A549 (cell line): Measurements from ENCODE around the gene TMEM123. TPM values are rescaled to one million over a fixed set of nuclear protein-coding genes. Genes with fewer than 3 reads are reported as not detected.

Experiments used
- ATAC-seq, 2 experiments: fragments of 200-7000 bp in 1 of 2; fragments of >200 bp in 1 of 2; cut with Nextera tagmentation in 1 of 2; cut with Tn5 transposase in 1 of 2; 3 replicates each; pipeline versions ENCODE4 v1.8.0 to v1.9.1; 2018 to 2020; ENCODE audit warnings: mild to moderate bottlenecking in 1 of 2, moderate library complexity in 1 of 2
- CTCF ChIA-PET: fragments of 300-600 bp; sonication (Branson Sonifier 250); formaldehyde crosslinking; extraction: SDS; loops from one replicate; lab custom pipeline; 2021; ENCODE audit warnings: antibody characterized with exemption, inconsistent platforms; lab: Yijun Ruan, JAX
- POLR2A ChIA-PET: fragments of 350-600 bp; formaldehyde crosslinking; extraction: SDS; loops from one replicate; lab custom pipeline; 2021; ENCODE audit warnings: antibody characterized with exemption, inconsistent platforms; lab: Yijun Ruan, JAX
- DNase-seq, 2 experiments: peaks; one replicate each; pipeline versions ENCODE4 v3.0.0 to v3.0.0-alpha.2; 2011 to 2016; ENCODE audit warnings: low read depth in 1 of 2, low spot score in 1 of 2
- FAIRE-seq: peaks from 2 replicates; lab custom pipeline; 2011; peaks lifted over from hg19 to GRCh38; lab: Jason Lieb, UNC
- H3K27ac ChIP-seq, 2 experiments: fragments of >200 bp; sonication (Bioruptor Twin); formaldehyde crosslinking; 3 replicates each; pipeline ENCODE4 v1.5.1; 2016 to 2017
- H3K4me1 ChIP-seq: fragments of >200 bp; sonication (Bioruptor Twin); formaldehyde crosslinking; 3 replicates; pipeline ENCODE4 v1.6.1; 2016
- H3K4me2 ChIP-seq: fragments of >200 bp; sonication (Bioruptor Twin); formaldehyde crosslinking; 3 replicates; pipeline ENCODE4 v1.6.1; 2016
- H3K4me3 ChIP-seq: fragments of >200 bp; sonication (Bioruptor Twin); formaldehyde crosslinking; 3 replicates; pipeline ENCODE4 v1.5.1; 2016
- H3K9me3 ChIP-seq: fragments of >200 bp; sonication (Bioruptor Twin); formaldehyde crosslinking; 3 replicates; pipeline ENCODE4 v1.6.1; 2016
- BHLHE40 ChIP-seq: IDR thresholded peaks from 2 replicates; pipeline ENCODE4 v1.6.1; 2012; ENCODE audit warnings: low read depth, low read length, inconsistent platforms
- CHD2 ChIP-seq: fragments of 150-350 bp; IDR thresholded peaks from 2 replicates; pipeline ENCODE4 v1.6.1; 2014; ENCODE audit warnings: low read length; ENCODE audit not compliant: partially characterized antibody
- CTCF ChIP-seq: fragments of >200 bp; sonication (Bioruptor Twin); formaldehyde crosslinking; IDR thresholded peaks from 3 replicates; pipeline ENCODE4 v1.5.1; 2016
- ELK1 ChIP-seq: fragments of 150-350 bp; IDR thresholded peaks from 2 replicates; pipeline ENCODE4 v1.6.1; 2014; ENCODE audit warnings: low read depth, mild to moderate bottlenecking, low read length
- EP300 ChIP-seq, 2 experiments: fragments of >200 bp; sonication (Bioruptor Twin); formaldehyde crosslinking; IDR thresholded peaks; 2 replicates in 1 of 2; 3 replicates in 1 of 2; pipeline ENCODE4 v1.6.1; 2016 to 2017
- HEYL ChIP-seq: fragments of 250-450 bp; sonication (Bioruptor Pico); IDR thresholded peaks from 2 replicates; pipeline ENCODE4 v1.8.0; 2021; ENCODE audit warnings: mild to moderate bottlenecking, moderate library complexity
- HMGXB4 ChIP-seq: fragments of 250-450 bp; sonication (Bioruptor Pico); IDR thresholded peaks from 2 replicates; pipeline ENCODE4 v1.5.0; 2021; ENCODE audit warnings: mild to moderate bottlenecking, moderate library complexity, borderline replicate concordance
- HOXA7 ChIP-seq: fragments of 250-450 bp; sonication (Bioruptor Pico); IDR thresholded peaks from 2 replicates; pipeline ENCODE4 v1.5.0; 2020; ENCODE audit warnings: mild to moderate bottlenecking, moderate library complexity
- MAZ ChIP-seq: fragments of 150-350 bp; IDR thresholded peaks from 2 replicates; pipeline ENCODE4 v1.6.1; 2014; ENCODE audit warnings: antibody characterized with exemption, low read depth, low read length, borderline replicate concordance
- MYC ChIP-seq: IDR thresholded peaks from 2 replicates; pipeline ENCODE4 v1.6.1; 2012; ENCODE audit warnings: mild to moderate bottlenecking, inconsistent platforms, low read length, improper control_type of control experiment, borderline replicate concordance
- NPAS2 ChIP-seq: fragments of 250-450 bp; sonication (Bioruptor Pico); IDR thresholded peaks from 2 replicates; pipeline ENCODE4 v1.8.0; 2022; ENCODE audit warnings: mild to moderate bottlenecking, moderate library complexity, borderline replicate concordance
- PHF8 ChIP-seq: fragments of 200-600 bp; sonication (generic); IDR thresholded peaks from 2 replicates; pipeline ENCODE4 v1.6.1; 2016; ENCODE audit warnings: low read depth, mild to moderate bottlenecking, antibody characterized with exemption, moderate library complexity, borderline replicate concordance
- REST ChIP-seq: fragments of 200-600 bp; sonication (generic); IDR thresholded peaks from 2 replicates; pipeline ENCODE4 v1.6.1; 2016; ENCODE audit warnings: antibody characterized with exemption, mild to moderate bottlenecking, moderate library complexity
- RFX5 ChIP-seq: fragments of 450-650 bp; IDR thresholded peaks from 2 replicates; pipeline ENCODE4 v1.7.1; 2014; ENCODE audit warnings: antibody characterized with exemption, mild to moderate bottlenecking, moderate library complexity
- SMC3 ChIP-seq: fragments of >200 bp; sonication (Bioruptor Twin); formaldehyde crosslinking; IDR thresholded peaks from 3 replicates; pipeline ENCODE4 v1.6.1; 2018; ENCODE audit warnings: inconsistent platforms
- ZFP36 ChIP-seq: fragments of 450-650 bp; IDR thresholded peaks from 2 replicates; pipeline ENCODE4 v1.6.1; 2014; ENCODE audit warnings: borderline replicate concordance; ENCODE audit not compliant: partially characterized antibody
- ZNF302 ChIP-seq: fragments of 250-450 bp; sonication (Bioruptor Pico); IDR thresholded peaks from 2 replicates; pipeline ENCODE4 v1.9.0; 2021; ENCODE audit warnings: inconsistent platforms, mild to moderate bottlenecking, moderate library complexity
- WGBS: methylation state at CpG from one replicate; pipeline ENCODE4 v1.1.6; 2017; ENCODE audit errors: missing lambda C conversion rate; 5-methylcytosine and 5-hydroxymethylcytosine counted together
- polyA plus RNA-seq, 4 experiments: library from polyadenylated mRNA; depleted of rRNA in 3 of 4; stranded (reverse); fragments of >200 nt; fragmentation: RNase III in 1 of 4; extraction: RNeasy Plus Mini Kit Qiagen cat#74134 plus additional on column Dnase treatment in 1 of 4; gene quantifications; 2 replicates in 3 of 4; 3 replicates in 1 of 4; pipeline ENCODE4 v1.2.3, GENCODE V29; 2011 to 2017

The TMEM123 gene
- polyA plus RNA-seq, 2 of the 4 experiments (the other 2 are of a cell fraction) = 199 to 458 TPM

GRCh38 chr11:102357116-102357515 is 95.4 kb downstream of the TMEM123 start:
- H3K9me3 ChIP-seq = peaks cover 15% of the 10 kb centered on the region; the same call in 1 of the 3 replicates
- no peaks in the 10 kb centered on the region for H3K4me1 ChIP-seq
- H3K27ac ChIP-seq = no peak overlapping the region
- ATAC-seq = no peak
- FAIRE-seq = no peak
- POLR2A ChIA-PET = no interaction called here
- no peak for DNase-seq
- CTCF ChIA-PET = no interaction called here
- H3K4me2 ChIP-seq = no peak overlapping the region
- TF ChIP-seq MAZ (no peak), HEYL (CRISPR knock-in tag) (no peak), HOXA7 (CRISPR knock-in tag) (no peak), HMGXB4 (CRISPR knock-in tag) (no peak), RFX5 (no peak), REST (no peak), CHD2 (no peak), ZFP36 (no peak), MYC (no peak), CTCF (no peak), NPAS2 (no peak), EP300 (IDR thresholded peaks at IDR 0.05) (no peak), SMC3 (no peak), BHLHE40 (no peak), ZNF302 (CRISPR knock-in tag) (no peak)
- H3K4me3 ChIP-seq = no peak overlapping the region

GRCh38 chr11:102347462-102348370 is 104.8 kb downstream of the TMEM123 start:
- 2% methylated on average over 30 of the region's 33 CpGs for WGBS
- TF ChIP-seq PHF8 = peak; percentile 42; the same call in 1 of the 2 replicates
- TF ChIP-seq ELK1 = no peak
- Histone ChIP-seq H3K27ac (peak overlapping the region; percentile 94 to 100), H3K4me2 (peak overlapping the region; percentile 88), H3K4me1 (peaks cover 38% of the 10 kb centered on the region), H3K4me3 (peak overlapping the region; percentile 74), H3K9me3 (no peaks in the 10 kb centered on the region)
- POLR2A ChIA-PET = no interaction called here
- FAIRE-seq = no peak
- CTCF ChIA-PET = interaction anchor here (1.1 to 1.6 kb wide), 2 partner anchors 16 to 58 kb away, joined by 4 read pairs; no protein-coding TSS in a partner anchor
- ATAC-seq = peak; percentile 36 to 50; a peak in 5 of 6 replicates
- peak in 1 of 2 experiments; percentile 13 for DNase-seq
